ENCODE measurements around the gene TMEM273.

DNA sequence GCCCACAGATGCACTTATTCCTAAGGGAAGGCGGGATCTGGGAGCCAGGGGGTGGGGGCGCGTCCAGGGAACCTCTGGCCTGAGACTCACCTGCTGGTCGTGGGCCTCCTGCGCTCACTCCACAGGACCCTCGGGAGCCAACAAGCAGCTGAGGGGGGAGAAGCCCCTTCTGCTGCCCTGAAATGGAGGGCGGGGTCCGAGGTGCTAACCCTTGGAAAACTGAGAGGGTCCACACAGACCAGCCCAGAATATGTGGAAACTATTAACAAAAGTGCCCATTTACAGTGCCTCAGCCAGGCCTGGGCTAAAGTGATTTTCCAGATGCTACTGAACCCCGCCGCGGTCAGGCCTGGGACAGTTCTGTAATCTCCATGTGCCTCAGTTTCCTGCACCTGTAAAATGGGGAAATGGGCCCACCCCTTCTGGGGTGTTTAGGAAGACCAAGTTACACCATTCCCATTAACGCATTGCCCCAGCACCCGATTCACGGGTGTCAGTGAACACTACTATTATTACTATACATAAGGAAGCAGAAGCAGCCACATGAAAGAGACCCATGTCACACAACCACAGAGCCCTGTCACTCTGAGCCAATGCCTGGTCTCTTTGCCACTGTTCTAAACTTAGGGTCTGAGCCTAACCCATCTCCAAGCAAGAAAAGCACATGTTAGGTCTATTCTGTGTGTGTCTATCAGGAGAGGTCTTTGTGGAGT lies 72.2 kb downstream of the TMEM273 start:
- TF ChIP-seq, protein P1, sequence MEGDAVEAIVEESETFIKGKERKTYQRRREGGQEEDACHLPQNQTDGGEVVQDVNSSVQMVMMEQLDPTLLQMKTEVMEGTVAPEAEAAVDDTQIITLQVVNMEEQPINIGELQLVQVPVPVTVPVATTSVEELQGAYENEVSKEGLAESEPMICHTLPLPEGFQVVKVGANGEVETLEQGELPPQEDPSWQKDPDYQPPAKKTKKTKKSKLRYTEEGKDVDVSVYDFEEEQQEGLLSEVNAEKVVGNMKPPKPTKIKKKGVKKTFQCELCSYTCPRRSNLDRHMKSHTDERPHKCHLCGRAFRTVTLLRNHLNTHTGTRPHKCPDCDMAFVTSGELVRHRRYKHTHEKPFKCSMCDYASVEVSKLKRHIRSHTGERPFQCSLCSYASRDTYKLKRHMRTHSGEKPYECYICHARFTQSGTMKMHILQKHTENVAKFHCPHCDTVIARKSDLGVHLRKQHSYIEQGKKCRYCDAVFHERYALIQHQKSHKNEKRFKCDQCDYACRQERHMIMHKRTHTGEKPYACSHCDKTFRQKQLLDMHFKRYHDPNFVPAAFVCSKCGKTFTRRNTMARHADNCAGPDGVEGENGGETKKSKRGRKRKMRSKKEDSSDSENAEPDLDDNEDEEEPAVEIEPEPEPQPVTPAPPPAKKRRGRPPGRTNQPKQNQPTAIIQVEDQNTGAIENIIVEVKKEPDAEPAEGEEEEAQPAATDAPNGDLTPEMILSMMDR (IDR thresholded peaks at IDR 0.05), result no peak
- no peak for TF ChIP-seq EP300 (IDR thresholded peaks at IDR 0.05)
- no peak for TF ChIP-seq POLR2AphosphoS5 (IDR thresholded peaks at IDR 0.05)
- no peak for TF ChIP-seq POLR2A (IDR thresholded peaks at IDR 0.05)

Measured in stomach (tissue), 4 donors.